Right lobe of liver (tissue), 4 donors: ENCODE results near the gene TCEA3.

Source experiments
- POLR2A ChIP-seq: fragments of 450-650 bp; IDR thresholded peaks from one replicate; pipeline ENCODE4 v1.6.1; 2017; ENCODE audit warnings: antibody characterized with exemption, mild to moderate bottlenecking
- TF ChIP-seq, protein P1 (sequence below), 4 donors: fragments of 200-600 bp in 3 of 4; fragments of 450-650 bp in 1 of 4; IDR thresholded peaks; one replicate each; pipeline versions ENCODE4 v1.5.1 to v1.8.0; 2016 to 2022; ENCODE audit warnings: antibody characterized with exemption in 4 of 4, mild to moderate bottlenecking in 2 of 4
- donor health status: DM: no; HTN: no; CAD: no.
- donor health status: DM: no; HTN: no; CAD: no.
- donor health status: DM: no; HTN: yes; CAD: no.

DNA sequence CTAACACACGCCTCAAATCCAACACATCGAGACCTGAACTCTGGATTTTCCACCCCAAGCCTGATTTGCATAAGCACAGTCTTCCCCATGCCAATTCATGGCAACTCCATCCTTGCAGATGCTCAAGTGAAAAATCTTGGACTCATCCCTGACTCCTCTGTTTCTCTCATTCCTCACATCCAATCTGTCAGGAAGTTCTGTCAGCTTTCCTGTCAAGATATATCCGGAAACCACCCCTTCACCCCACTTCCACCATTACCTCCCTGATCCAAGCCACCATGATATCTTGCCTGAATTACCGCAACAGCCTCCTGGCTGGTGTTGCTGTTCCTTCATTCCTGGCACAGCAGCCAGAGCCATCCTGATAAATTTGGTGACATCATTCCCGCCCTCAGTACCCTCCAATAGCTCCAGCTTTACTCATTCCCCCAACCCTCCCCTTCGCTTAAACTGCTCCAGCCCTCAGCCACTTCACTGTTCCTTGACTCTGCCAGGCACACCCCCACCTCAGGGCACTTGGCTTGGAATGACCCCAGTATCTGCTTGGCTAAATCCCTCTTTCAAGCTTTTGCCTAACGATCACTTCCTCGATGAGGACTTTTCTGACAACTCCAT, 17.4 kb downstream of the TCEA3 start:
- TF ChIP-seq, protein P1, sequence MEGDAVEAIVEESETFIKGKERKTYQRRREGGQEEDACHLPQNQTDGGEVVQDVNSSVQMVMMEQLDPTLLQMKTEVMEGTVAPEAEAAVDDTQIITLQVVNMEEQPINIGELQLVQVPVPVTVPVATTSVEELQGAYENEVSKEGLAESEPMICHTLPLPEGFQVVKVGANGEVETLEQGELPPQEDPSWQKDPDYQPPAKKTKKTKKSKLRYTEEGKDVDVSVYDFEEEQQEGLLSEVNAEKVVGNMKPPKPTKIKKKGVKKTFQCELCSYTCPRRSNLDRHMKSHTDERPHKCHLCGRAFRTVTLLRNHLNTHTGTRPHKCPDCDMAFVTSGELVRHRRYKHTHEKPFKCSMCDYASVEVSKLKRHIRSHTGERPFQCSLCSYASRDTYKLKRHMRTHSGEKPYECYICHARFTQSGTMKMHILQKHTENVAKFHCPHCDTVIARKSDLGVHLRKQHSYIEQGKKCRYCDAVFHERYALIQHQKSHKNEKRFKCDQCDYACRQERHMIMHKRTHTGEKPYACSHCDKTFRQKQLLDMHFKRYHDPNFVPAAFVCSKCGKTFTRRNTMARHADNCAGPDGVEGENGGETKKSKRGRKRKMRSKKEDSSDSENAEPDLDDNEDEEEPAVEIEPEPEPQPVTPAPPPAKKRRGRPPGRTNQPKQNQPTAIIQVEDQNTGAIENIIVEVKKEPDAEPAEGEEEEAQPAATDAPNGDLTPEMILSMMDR (IDR thresholded peaks at IDR 0.05) = no peak
- TF ChIP-seq POLR2A = no peak
